Measurements from ENCODE around the gene ISCA2.
"Not testable (repeated sequence)": the region's sequence is repeated elsewhere in the genome, so short reads cannot be mapped to it uniquely, and the experiment has no call there.

The ISCA2 gene

GRCh38 chr14:74528886-74529285, 35.3 kb downstream of the ISCA2 start:
- DNase-seq (ENCODE audit: low read depth in 2 of 2) = no peak

- DNase-seq (ENCODE audit: low read depth in 2 of 2) = no peak
Measured at GRCh38 chr14:74531006-74531405, 37.4 kb downstream of the ISCA2 start.

- no peak for DNase-seq (ENCODE audit: low read depth in 2 of 2)
Measured at GRCh38 chr14:74531467-74531866, 37.9 kb downstream of the ISCA2 start.

- DNase-seq (ENCODE audit: low read depth in 2 of 2) = no peak
Measured at GRCh38 chr14:74532246-74532645, 38.7 kb downstream of the ISCA2 start.

- DNase-seq (ENCODE audit: low read depth in 2 of 2) = no peak
Measured at GRCh38 chr14:74533576-74533975, 40.0 kb downstream of the ISCA2 start.

- DNase-seq (ENCODE audit: low read depth in 2 of 2) = no peak
Measured at GRCh38 chr14:74535756-74536325, 42.3 kb downstream of the ISCA2 start.

GRCh38 chr14:74536336-74536735, 42.8 kb downstream of the ISCA2 start:
- DNase-seq (ENCODE audit: low read depth in 2 of 2) = not testable (repeated sequence)

GRCh38 chr14:74538411-74539391, 45.1 kb downstream of the ISCA2 start:
- DNase-seq (ENCODE audit: low read depth in 2 of 2) = no peak

GRCh38 chr14:74539503-74539902, 45.9 kb downstream of the ISCA2 start:
- DNase-seq (ENCODE audit: low read depth in 2 of 2) = no peak

- no peak for DNase-seq (ENCODE audit: low read depth in 2 of 2)
Measured at GRCh38 chr14:74541225-74541624, 47.7 kb downstream of the ISCA2 start.

GRCh38 chr14:74542056-74542685, 48.6 kb downstream of the ISCA2 start:
- DNase-seq (ENCODE audit: low read depth in 2 of 2) = no peak

- DNase-seq (ENCODE audit: low read depth in 2 of 2) = no peak
Measured at GRCh38 chr14:74543771-74544438, 50.3 kb downstream of the ISCA2 start.

- DNase-seq (ENCODE audit: low read depth in 2 of 2) = no peak
Measured at GRCh38 chr14:74545386-74545785, 51.8 kb downstream of the ISCA2 start.

- DNase-seq (ENCODE audit: low read depth in 2 of 2) = no peak
Measured at GRCh38 chr14:74546416-74546815, 52.9 kb downstream of the ISCA2 start.
